Caco-2 (cell line): ENCODE measurements around the gene NOS3. TPM values are rescaled to one million over a fixed set of nuclear protein-coding genes. Genes with fewer than 3 reads are reported as not detected.

ENCODE experiments used
- BruUV-seq: library from RNA; stranded (reverse); fragments of 400-500 nt; replicated peaks from 2 replicates; lab custom pipeline; 2021; lab: Mats Ljungman, UMichigan
- CTCF ChIA-PET: fragments of 300-600 bp; sonication (Branson Sonifier 250); formaldehyde crosslinking; loops from one replicate; lab custom pipeline; 2022; ENCODE audit warnings: antibody characterized with exemption; lab: Charles Lee
- POLR2A ChIA-PET: fragments of 300-600 bp; sonication (Branson Sonifier 250); formaldehyde crosslinking; loops from one replicate; lab custom pipeline; 2022; ENCODE audit warnings: antibody characterized with exemption; lab: Charles Lee
- DNase-seq, 2 experiments: peaks; one replicate each; pipeline versions ENCODE4 v3.0.0 to v3.0.0-alpha.2; 2020 to 2022
- H3K27me3 ChIP-seq: replicated peaks from 2 replicates; pipeline ENCODE4 v1.6.0; 2011; ENCODE audit warnings: low read length; ENCODE audit not compliant: control insufficient read depth, insufficient read depth
- H3K36me3 ChIP-seq: 2 replicates; pipeline ENCODE4 v1.5.1; 2011; ENCODE audit warnings: low read length; ENCODE audit not compliant: control insufficient read depth, insufficient read depth
- H3K4me1 ChIP-seq: fragments of 250-450 bp; sonication (Bioruptor Pico); 2 replicates; pipeline ENCODE4 v1.5.1; 2020; ENCODE audit warnings: mild to moderate bottlenecking
- H3K4me3 ChIP-seq: 2 replicates; pipeline ENCODE4 v1.5.1; 2011; ENCODE audit warnings: low read depth, mild to moderate bottlenecking, control low read depth, low read length
- H3K9me3 ChIP-seq: fragments of 250-450 bp; sonication (Bioruptor Pico); 2 replicates; pipeline ENCODE4 v1.5.1; 2020; ENCODE audit warnings: mild to moderate bottlenecking, moderate library complexity
- H3K27ac Mint-ChIP-seq: one replicate; pipeline ENCODE4 v1.8.0; 2022; ENCODE audit warnings: mixed read lengths; ENCODE audit not compliant: unreplicated experiment
- H3K27me3 Mint-ChIP-seq: one replicate; pipeline ENCODE4 v1.8.0; 2022; ENCODE audit warnings: mixed read lengths; ENCODE audit not compliant: insufficient read depth, unreplicated experiment
- H3K36me3 Mint-ChIP-seq: one replicate; pipeline ENCODE4 v1.8.0; 2022; ENCODE audit warnings: mild to moderate bottlenecking, mixed read lengths; ENCODE audit not compliant: insufficient read depth, unreplicated experiment
- H3K4me1 Mint-ChIP-seq: one replicate; pipeline ENCODE4 v1.8.0; 2022; ENCODE audit warnings: low read depth, mixed read lengths; ENCODE audit not compliant: unreplicated experiment
- H3K4me3 Mint-ChIP-seq: one replicate; pipeline ENCODE4 v1.8.0; 2022; ENCODE audit warnings: mild to moderate bottlenecking, moderate library complexity, mixed read lengths; ENCODE audit not compliant: unreplicated experiment
- H3K9me3 Mint-ChIP-seq: one replicate; pipeline ENCODE4 v1.8.0; 2022; ENCODE audit warnings: mixed read lengths; ENCODE audit not compliant: unreplicated experiment
- intact Hi-C: fragments of 100-400 bp; cut with micrococcal nuclease; formaldehyde crosslinking; loops from one replicate; pipeline ENCODE4 v1.10.0; 2022; ENCODE audit not compliant: unreplicated experiment
- total RNA-seq: library from RNA; stranded (reverse); gene quantifications from 2 replicates; pipeline ENCODE4 v1.2.3, GENCODE V29; 2022
- TF ChIP-seq, protein P1 (sequence below), 2 experiments: fragments of 200-600 bp in 1 of 2; IDR thresholded peaks; 1 replicate in 1 of 2; 2 replicates in 1 of 2; pipeline versions ENCODE4 v1.5.1 to v1.8.0; 2011 to 2022; ENCODE audit warnings: antibody characterized with exemption in 1 of 2, control low read depth in 1 of 2, inconsistent platforms in 1 of 2, low read depth in 1 of 2, low read length in 1 of 2, mild to moderate bottlenecking in 1 of 2, moderate library complexity in 1 of 2; ENCODE audit not compliant: insufficient read depth in 1 of 2, severe bottlenecking in 1 of 2, unreplicated experiment in 1 of 2

NOS3 gene
- total RNA-seq, 1 experiment from 2014 or later: 1.1 TPM

DNA sequence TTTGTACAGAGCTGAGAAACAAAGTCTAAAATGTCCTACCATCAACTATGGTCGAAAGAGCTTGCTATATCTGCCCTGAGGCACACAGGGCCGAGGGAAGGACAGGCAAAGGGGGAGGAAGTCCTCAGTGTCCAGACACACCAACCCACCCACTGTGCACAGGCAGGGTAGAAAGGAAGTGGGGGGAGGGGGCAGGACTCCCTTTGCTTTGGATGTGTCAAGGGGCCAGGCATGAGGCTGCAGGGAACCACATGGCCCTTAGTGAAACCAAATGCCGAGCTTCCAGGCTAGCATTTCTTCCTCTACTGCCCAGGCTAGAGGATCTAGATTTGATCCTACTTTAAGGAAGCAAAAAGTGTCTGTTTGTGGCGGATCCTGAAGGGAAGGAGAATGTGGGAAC is 41.3 kb upstream of the NOS3 start:
- TF ChIP-seq, protein P1, sequence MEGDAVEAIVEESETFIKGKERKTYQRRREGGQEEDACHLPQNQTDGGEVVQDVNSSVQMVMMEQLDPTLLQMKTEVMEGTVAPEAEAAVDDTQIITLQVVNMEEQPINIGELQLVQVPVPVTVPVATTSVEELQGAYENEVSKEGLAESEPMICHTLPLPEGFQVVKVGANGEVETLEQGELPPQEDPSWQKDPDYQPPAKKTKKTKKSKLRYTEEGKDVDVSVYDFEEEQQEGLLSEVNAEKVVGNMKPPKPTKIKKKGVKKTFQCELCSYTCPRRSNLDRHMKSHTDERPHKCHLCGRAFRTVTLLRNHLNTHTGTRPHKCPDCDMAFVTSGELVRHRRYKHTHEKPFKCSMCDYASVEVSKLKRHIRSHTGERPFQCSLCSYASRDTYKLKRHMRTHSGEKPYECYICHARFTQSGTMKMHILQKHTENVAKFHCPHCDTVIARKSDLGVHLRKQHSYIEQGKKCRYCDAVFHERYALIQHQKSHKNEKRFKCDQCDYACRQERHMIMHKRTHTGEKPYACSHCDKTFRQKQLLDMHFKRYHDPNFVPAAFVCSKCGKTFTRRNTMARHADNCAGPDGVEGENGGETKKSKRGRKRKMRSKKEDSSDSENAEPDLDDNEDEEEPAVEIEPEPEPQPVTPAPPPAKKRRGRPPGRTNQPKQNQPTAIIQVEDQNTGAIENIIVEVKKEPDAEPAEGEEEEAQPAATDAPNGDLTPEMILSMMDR (IDR thresholded peaks at IDR 0.05; ENCODE audit: insufficient read depth in 1 of 2, low read depth in 1 of 2, low read length in 1 of 2, severe bottlenecking in 1 of 2, unreplicated experiment in 1 of 2): no peak
- ChIA-PET POLR2A (no interaction called here), CTCF (interaction anchor here (0.5 kb wide), 1 partner anchor 1718 kb away, joined by 3 read pairs; no protein-coding TSS in a partner anchor)
- peaks cover 8% of the 10 kb centered on the region for H3K27me3 Mint-ChIP-seq
- peak in 1 of 2 experiments; percentile 22 for DNase-seq
- H3K4me1 ChIP-seq: 0 out of 2 replicates have a peak, but pooled peaks cover 4% of the 10 kb centered on the region
- H3K9me3 ChIP-seq: no peaks in the 10 kb centered on the region
- H3K4me1 Mint-ChIP-seq: no peaks in the 10 kb centered on the region
- H3K27ac Mint-ChIP-seq: no peak overlapping the region
- BruUV-seq: no TSS peak
- no peaks in the 10 kb centered on the region for H3K9me3 Mint-ChIP-seq
- H3K36me3 ChIP-seq: no peaks in the 10 kb centered on the region
- intact Hi-C loops: no loop called here
- no peaks in the 10 kb centered on the region for H3K27me3 ChIP-seq
- H3K4me3 Mint-ChIP-seq: no peak overlapping the region
- H3K36me3 Mint-ChIP-seq: no peaks in the 10 kb centered on the region
- H3K4me3 ChIP-seq: no peak overlapping the region

DNA sequence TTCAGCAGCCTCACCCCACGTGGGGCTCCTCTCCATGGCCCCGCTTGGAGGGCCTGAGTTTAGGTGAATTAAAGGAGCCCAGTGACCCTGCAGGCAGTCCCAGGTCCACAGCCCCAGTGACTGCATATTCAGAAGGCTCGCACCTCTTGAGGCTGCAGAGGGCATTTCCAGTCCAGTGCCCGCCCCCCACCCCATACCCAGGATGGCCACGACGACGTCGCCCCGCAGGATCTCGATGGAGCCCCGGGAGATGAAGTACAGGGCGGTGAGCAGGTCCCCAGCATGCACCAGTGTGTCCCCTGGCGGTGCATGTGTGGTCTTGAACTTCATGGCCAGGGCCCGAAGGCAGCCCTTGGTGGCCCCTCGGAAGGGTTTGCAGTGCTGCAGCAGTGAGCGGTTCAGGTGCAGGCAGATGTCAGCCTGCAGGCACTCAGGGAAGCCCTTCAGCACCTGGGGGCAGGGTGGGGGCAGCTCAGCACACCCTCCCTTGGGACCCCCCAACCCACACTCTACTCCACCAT is 40.8 kb upstream of the NOS3 start:
- TF ChIP-seq, protein P1 (IDR thresholded peaks at IDR 0.05; ENCODE audit: insufficient read depth in 1 of 2, low read depth in 1 of 2, low read length in 1 of 2, severe bottlenecking in 1 of 2, unreplicated experiment in 1 of 2): no peak
- ChIA-PET POLR2A (no interaction called here), CTCF (no interaction called here)
- H3K27me3 Mint-ChIP-seq: peaks cover 8% of the 10 kb centered on the region
- no peak overlapping the region for H3K27ac Mint-ChIP-seq
- Histone ChIP-seq H3K4me1 (0 out of 2 replicates have a peak, but pooled peaks cover 3% of the 10 kb centered on the region), H3K36me3 (no peaks in the 10 kb centered on the region), H3K27me3 (no peaks in the 10 kb centered on the region), H3K4me3 (no peak overlapping the region), H3K9me3 (no peaks in the 10 kb centered on the region)
- intact Hi-C loops: no loop called here
- H3K36me3 Mint-ChIP-seq: no peaks in the 10 kb centered on the region
- DNase-seq: peak in 1 of 2 experiments; percentile 24
- no peaks in the 10 kb centered on the region for H3K9me3 Mint-ChIP-seq
- BruUV-seq: no TSS peak
- no peaks in the 10 kb centered on the region for H3K4me1 Mint-ChIP-seq
- H3K4me3 Mint-ChIP-seq: no peak overlapping the region

DNA sequence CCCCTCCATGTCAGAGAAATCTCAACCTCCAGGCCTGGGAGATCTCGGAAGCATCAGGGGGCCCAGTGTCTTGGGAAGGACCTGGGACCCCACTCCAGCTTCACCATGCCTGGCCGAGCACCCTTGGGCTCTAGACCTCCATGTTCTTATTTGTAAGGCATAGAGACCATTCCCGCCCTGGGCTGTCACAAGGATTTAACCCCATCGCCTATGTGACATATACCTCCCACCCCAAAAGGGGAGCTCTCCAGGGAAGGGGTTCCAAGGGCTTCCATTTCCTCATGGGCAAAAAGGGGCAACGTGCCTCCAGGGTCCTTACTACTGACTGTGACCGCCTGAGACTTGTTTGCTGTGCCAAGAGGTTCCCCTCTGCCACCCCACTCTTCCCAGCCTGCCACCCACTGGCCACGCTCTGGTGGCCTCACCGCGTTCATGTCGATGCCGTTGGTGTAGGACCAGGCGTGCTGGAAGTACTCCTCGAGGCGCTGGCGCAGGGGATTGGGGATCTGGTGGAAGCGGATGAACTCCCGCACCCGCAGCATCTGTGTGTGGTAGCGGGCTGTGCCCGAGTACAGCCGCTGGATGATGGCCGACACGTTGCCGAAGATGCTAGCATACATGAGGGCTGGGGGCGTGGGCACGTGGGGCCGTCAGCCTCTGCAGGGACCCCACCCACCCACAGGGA is 40.2 kb upstream of the NOS3 start:
- H3K4me3 ChIP-seq: no peak overlapping the region
- POLR2A ChIA-PET: no interaction called here
- peak in 1 of 2 experiments; percentile 26 for DNase-seq
- no peak overlapping the region for H3K27ac Mint-ChIP-seq
- H3K4me3 Mint-ChIP-seq: no peak overlapping the region
- H3K9me3 ChIP-seq: no peaks in the 10 kb centered on the region
- no TSS peak for BruUV-seq
- peaks cover 8% of the 10 kb centered on the region for H3K27me3 Mint-ChIP-seq
- H3K4me1 Mint-ChIP-seq: no peaks in the 10 kb centered on the region
- no peaks in the 10 kb centered on the region for H3K4me1 ChIP-seq
- H3K36me3 Mint-ChIP-seq: no peaks in the 10 kb centered on the region
- TF ChIP-seq, protein P1 (IDR thresholded peaks at IDR 0.05; ENCODE audit: insufficient read depth in 1 of 2, low read depth in 1 of 2, low read length in 1 of 2, severe bottlenecking in 1 of 2, unreplicated experiment in 1 of 2): no peak
- H3K27me3 ChIP-seq: no peaks in the 10 kb centered on the region
- intact Hi-C loops: no loop called here
- H3K36me3 ChIP-seq: no peaks in the 10 kb centered on the region
- CTCF ChIA-PET: no interaction called here
- H3K9me3 Mint-ChIP-seq: no peaks in the 10 kb centered on the region
